Activated T-helper 1 cell treated with anti-CD3 and anti-CD28 coated beads, Interleukin-2, amount 50 U/mL, for 16 hours (primary cell): ENCODE measurements around the gene CACNB4.
"Not testable (repeated sequence)": the region's sequence is repeated elsewhere in the genome, so short reads cannot be mapped to it uniquely, and the experiment has no call there.

Experiments used
- DNase-seq, 2 donors: peaks; one replicate each; pipeline ENCODE4 v3.0.0-alpha.2; 2020; ENCODE audit warnings: low read depth in 1 of 2, low spot score in 1 of 2

CACNB4 gene

DNA sequence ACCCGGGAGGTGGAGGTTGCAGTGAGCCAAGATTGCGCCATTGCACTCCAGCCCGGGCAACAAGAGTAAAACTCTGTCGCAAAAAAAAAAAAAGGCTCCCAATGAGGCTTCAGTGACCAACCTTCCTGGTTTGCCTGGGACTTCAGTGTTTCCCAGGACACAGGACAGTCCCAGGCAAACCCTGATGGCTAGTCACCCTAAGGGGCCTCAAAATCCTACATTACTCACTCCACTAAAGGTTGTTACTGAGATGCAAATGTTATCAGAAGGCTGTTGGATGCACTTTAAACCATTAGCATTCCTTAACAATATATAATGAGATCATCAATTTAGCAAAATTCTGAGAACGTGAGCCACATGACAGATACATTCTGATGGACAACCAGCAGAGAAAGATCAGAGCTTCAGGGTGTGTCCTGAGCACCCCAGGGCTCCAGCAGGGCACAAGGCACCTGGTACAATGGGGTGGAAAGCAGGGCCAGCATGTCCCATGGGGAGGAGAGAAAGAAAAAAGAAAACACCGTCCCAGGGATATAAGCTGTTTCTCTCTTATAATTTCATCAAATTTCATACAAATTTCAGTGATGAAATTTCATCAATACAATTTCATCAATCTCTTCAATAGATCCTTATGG lies 152.5 kb downstream of the CACNB4 start:
- DNase-seq = no peak

DNA sequence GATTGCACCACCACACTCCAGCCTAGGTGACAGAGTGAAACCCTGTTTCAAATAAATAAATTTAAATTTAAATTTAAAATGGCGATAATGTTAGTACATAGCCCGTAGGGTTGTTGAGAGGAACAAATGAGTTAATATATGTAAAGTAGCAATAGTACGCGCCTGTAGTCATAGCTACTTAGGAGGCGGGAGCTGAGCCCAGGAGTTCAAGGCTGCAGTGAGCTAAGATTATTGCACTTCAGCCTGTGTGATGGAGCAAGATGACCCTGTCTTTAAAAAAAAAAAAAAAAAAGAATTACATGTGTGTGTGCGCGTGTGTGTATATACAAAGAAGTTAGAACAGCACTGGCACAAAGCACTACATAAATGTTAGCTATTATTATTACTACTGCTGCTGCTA lies 153.2 kb downstream of the CACNB4 start:
- no peak for DNase-seq

DNA sequence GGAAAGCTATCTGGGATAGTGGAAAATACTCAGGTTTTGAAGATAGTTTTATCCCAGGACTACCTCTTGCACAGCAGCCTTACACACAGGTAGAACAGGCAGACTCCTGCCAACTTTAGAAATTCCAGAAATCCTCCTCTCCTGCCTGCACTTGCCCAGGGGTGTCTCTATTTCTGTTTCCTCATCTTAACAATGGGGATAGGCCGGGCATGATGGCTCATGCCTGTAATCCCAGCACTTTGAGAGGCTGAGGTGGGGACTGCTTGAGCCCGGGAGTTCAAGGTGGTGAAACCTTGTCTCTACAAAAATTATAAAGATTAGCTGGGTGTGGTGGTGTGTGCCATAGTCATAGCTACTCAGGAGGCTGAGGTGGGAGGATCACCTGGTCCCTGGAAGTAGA lies 153.7 kb downstream of the CACNB4 start:
- no peak for DNase-seq

DNA sequence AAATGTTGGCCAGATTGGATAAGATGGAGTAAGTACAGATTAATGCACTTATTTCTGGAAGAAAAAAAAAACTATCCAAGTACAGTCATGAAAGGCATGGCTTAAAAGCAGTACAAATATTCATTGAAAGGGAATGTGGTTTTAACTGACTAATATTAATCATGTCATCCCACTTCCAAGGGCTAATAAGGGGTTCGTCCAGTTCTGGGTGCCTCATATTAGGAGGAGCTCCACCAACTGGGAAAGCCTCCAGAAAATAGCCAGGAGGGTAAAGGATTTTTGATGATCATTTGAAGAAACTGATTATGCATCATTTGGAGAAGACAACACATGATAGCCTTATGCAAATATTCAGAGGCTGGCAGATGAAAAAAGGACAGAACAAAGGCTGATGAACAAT lies 155.4 kb downstream of the CACNB4 start:
- DNase-seq = no peak

DNA sequence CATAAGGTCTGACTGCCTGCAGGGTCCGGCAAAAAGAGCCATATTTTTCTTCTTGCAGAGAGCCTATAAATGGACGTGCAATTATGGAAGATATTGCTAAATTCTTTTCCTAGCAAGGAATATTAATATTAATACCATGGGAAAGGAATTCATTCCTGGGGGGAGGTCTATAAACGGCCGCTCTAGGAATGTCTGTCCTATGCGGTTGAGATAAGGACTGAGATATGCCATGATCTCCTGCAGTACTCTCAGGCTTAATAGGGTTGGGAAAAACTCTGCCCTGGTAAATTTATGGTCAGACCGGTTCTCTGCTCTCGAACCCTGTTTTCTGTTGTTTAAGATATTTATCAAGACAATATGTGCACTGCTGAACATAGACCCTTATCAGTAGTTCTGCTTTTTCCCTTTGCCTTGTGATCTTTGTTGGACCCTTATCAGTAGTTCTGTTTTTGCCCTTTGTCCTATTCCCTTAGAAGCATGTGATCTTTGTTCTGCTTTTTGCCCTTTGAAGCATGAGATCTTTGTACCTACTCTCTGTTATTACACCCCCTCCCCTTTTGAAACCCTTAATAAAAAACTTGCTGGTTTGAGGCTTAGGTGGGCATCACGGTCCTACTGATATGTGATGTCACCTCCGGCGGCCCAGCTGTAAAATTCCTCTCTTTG lies 156.2 kb downstream of the CACNB4 start:
- not testable (repeated sequence) for DNase-seq

DNA sequence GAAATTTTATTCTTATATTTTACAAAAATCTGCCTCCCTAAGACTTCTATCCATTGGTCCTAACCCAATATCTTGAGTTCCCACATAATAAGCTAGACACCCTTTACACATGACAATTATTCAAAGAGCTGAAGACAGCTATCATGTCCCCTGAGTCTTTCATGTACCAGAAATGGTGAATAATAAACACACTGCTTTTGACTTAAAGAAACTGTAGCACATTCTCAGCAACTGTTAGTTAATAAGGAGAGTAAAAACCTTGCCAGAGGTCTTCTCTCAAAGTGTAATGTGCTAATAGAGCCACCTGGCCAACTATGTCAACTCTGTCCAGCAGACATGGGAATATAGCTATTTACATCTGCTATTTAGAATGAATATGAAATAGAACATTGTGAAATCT lies 160.9 kb downstream of the CACNB4 start:
- no peak for DNase-seq

DNA sequence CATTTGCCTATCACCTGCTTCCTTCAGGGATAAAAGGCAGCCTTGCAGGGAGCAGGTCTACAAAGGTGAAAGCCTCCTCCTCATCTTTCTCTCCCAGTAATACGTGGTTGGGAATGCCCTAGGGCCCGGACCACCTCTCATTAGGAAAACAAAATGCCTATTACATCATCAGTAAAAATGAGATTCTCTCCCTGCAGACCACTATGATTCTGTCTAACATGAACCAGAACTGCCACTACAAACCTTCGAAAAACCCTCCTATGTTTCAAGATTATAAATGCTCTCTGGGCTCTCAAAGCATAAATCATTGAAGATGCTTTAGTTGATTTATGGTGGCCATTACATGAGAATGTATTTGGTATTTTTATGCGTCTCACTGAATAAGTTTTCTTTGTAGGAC lies 162.2 kb downstream of the CACNB4 start:
- DNase-seq = no peak

- DNase-seq = no peak
These were observed 165.5 kb downstream of the CACNB4 start for GRCh38 chr2:151933266-151933804.

DNA sequence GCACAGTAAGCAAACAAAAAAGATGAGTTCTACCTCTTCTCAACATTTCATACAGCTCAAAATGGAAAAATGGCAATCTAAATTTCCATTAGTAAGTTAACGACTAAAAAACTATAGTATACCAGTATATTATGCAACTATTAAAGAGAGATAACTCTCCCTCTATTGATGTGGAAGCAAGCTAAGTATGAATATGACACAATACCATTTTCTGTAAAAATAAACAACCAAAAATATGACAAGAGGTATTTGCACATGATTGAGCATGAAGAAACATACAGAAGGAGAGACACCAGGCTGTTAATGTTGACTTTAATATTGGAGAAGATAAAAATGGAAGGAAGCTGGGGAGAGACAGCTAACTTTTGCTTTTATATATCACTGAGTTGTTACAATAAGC lies 167.1 kb downstream of the CACNB4 start:
- no peak for DNase-seq

- no peak for DNase-seq
These were observed 167.7 kb downstream of the CACNB4 start for GRCh38 chr2:151931030-151931611.

DNA sequence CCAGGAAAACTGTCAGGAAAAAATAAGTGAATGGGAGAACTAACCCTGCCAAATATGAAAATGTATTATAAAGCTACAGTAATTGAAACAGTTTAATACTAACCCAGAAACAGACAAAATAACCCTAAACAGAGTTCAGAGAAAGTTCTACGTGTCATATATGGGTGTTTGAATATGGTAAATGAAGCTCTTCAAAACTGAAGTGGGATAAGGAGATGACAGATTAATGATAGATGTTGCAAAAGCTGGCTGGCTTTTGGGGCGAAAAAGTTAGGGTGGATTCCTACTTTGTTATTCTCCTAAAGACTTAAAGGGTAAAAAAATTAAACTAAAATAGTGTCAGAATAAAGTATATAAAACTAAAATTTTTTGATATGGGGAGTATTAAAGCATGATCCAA lies 168.8 kb downstream of the CACNB4 start:
- no peak for DNase-seq

DNA sequence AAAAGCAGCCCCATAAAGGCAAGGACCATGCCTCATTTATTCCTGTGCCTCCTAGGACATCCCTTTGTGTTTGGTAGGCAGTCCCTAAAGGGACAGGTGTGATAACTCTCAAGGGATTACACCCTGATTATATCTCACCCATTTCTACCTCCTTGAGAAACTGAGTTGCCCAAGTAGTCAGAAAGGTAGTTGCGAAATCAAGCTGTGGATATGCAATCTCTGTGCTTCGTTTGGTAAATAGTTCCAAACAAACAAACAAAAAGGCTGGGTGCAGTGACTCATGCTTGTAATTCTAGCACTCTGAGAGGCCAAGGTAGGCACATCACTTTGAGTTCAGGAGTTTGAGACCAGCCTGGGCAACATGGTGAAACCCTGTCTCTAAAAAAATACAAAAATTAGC lies 170.5 kb downstream of the CACNB4 start:
- no peak for DNase-seq

- no peak for DNase-seq
These were observed 171.2 kb downstream of the CACNB4 start for GRCh38 chr2:151927501-151928221.

- DNase-seq = no peak
These were observed 175.8 kb downstream of the CACNB4 start for GRCh38 chr2:151922845-151923666.

DNA sequence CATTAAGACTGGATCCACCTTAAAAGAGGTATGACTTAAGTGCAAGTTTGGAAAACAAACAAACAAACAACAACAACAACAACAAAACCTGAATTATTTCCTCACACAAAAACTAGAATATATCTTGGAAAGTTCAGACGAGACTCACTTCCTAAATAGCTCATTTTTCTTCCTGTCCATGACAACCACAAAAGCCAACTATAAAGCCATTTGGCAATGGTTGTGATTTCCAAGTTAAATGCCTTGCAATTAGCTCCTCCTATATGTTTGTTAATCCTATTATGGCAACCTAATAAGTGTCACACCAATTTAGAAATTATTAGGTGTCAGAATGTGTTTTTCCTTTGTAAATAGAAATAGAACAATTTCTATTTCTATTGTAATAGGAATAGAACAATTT lies 179.1 kb downstream of the CACNB4 start:
- no peak for DNase-seq

GRCh38 chr2:151918308-151918707 lies 180.5 kb downstream of the CACNB4 start:
- DNase-seq = no peak

DNA sequence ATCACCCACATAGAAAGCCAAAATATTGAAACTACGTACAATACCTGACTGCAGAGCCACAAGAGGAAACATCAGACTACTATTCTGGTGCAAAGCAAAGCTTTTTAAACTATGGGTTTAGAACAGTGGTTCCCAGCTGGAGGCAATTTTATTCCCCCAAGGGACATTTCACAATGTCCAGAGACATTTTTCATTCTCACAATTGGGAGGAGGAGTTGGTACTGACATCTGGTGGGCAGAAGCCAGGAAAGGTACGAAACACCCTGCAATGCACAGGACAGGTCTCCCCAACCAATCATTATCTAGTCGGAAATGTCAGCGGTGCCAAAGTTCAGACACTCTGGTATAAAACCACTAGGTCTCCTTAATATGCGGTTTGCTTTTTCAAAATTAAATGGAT lies 182.2 kb downstream of the CACNB4 start:
- DNase-seq = no peak

- DNase-seq = not testable (repeated sequence)
These were observed 183.2 kb downstream of the CACNB4 start for GRCh38 chr2:151915629-151916025.

DNA sequence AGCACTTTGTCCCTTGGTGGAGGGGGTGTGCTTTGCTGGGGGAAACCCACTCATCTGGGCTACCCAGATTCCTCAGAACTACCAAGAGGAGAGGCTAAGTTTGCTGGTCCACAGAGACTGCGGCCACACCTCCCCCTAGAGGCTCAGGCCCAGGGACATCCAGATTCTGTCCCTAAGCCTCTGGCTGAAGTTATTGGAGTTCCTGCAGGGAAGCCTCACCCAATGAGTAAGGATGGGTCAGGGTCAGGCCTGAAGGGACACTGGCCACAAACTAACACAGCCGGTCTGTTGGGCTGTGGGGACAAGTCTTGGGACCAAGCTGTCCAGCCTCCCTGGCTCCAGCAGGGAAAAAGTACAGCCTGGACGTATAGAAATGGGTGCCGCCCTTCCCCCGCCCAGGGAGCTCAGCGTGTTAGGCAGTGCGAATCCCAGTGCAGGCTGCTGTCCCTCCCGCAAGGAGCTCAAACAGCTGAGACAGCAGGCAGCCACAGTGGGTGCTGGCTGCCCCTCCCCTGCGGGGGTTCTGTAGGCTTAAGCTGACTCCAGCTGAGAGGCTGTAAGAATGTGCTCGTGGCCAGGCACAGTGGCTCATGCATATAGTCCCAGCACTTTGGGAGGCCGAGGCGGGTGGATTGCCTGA lies 183.7 kb downstream of the CACNB4 start:
- no peak for DNase-seq

DNA sequence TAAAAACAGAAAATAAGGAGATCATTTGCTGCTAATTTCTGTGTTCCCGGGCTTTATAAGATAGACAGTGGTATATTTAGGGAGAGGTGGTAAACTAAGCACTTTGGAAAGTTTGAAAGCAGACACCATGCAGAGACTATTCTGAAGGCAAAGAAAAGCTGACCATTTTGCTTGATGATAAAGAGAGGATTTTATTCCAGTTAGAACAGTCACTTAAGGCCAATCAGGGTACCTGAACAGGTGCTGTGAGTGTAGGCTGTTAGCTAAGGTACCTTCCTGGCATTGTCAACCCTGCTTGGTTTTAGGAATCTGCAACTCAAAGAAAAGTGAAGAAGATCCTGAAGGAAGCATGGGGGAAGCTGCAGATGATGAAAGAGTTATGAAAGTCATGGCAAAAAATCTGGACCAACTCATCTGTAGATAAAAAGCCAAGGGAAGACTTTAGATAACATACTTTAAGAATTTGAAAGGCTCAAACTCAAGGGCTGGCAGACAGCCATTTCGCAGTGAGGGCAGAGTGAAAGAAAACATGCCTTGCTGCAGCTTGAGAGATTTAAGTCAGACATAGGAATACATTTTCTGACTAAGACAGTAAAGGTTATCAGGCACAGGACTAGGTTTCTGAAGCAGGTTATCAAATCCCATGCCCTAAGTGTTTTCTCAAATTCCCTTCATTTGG lies 190.5 kb downstream of the CACNB4 start:
- DNase-seq = no peak
